Glutamatergic neuron (in vitro differentiated cells): ENCODE measurements around the gene SNTB2. TPM values are rescaled to one million over a fixed set of nuclear protein-coding genes. Genes with fewer than 3 reads are reported as not detected.
A peak's percentile ranks its signal among the peaks of the same experiment; 100 is the strongest.

Experiments used
- DNase-seq: peaks from one replicate; pipeline ENCODE4 v3.0.0; 2022
- H3K27ac Mint-ChIP-seq: one replicate; pipeline ENCODE4 v1.8.0; 2020; ENCODE audit warnings: mild to moderate bottlenecking, mixed read lengths, inconsistent platforms; ENCODE audit not compliant: unreplicated experiment
- H3K27me3 Mint-ChIP-seq: one replicate; pipeline ENCODE4 v1.8.0; 2020; ENCODE audit warnings: mild to moderate bottlenecking, moderate library complexity, mixed read lengths, inconsistent platforms; ENCODE audit not compliant: unreplicated experiment
- H3K36me3 Mint-ChIP-seq: one replicate; pipeline ENCODE4 v1.8.0; 2020; ENCODE audit warnings: mild to moderate bottlenecking, mixed read lengths, inconsistent platforms; ENCODE audit not compliant: unreplicated experiment
- H3K4me1 Mint-ChIP-seq: one replicate; pipeline ENCODE4 v1.8.0; 2020; ENCODE audit warnings: mild to moderate bottlenecking, low read depth, mixed read lengths, inconsistent platforms; ENCODE audit not compliant: unreplicated experiment
- H3K4me3 Mint-ChIP-seq: one replicate; pipeline ENCODE4 v1.8.0; 2020; ENCODE audit warnings: mild to moderate bottlenecking, mixed read lengths, inconsistent platforms; ENCODE audit not compliant: unreplicated experiment
- H3K9me3 Mint-ChIP-seq: one replicate; pipeline ENCODE4 v1.8.0; 2020; ENCODE audit warnings: mild to moderate bottlenecking, moderate library complexity, mixed read lengths, inconsistent platforms; ENCODE audit not compliant: unreplicated experiment
- total RNA-seq: library from RNA; stranded (reverse); fragmentation: NEBNext Ultra II Directional; extraction: Animal tissue kit (Norgen Biotek cat#: 25700); gene quantifications from one replicate; pipeline ENCODE4 v1.2.1, GENCODE V29; 2021; ENCODE audit not compliant: unreplicated experiment
- TF ChIP-seq, protein P1 (sequence below): fragments of 200-600 bp; sonication (generic); IDR thresholded peaks from one replicate; pipeline ENCODE4 v1.5.0; 2021; ENCODE audit not compliant: partially characterized antibody, unreplicated experiment

Gene SNTB2
- total RNA-seq, 1 donor from 2014 or later: 26.8 TPM

DNA sequence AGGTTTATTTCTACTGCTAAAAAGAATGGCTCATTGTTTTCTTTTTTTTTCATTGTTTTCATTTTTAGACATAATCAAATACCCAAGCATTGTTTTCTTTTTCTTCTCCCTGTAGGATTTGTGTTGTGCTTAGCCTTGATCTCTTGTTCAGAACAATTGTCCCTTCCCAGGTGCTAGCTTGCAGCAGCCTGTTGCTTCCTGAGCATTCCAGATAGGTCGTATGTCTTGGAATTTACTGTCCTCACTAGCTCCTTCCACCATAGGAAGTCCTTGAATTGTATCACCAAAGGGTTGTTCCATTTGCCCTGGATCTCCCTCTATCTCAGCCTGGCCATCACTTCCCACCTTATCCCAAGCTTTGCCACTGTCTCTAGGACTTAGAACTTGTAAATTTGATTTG lies 114.2 kb downstream of the SNTB2 start:
- no peak overlapping the region for H3K4me3 Mint-ChIP-seq
- H3K27me3 Mint-ChIP-seq: peaks cover 1% of the 10 kb centered on the region
- H3K9me3 Mint-ChIP-seq: peaks cover 2% of the 10 kb centered on the region
- H3K27ac Mint-ChIP-seq: no peak overlapping the region
- no peak for DNase-seq
- no peaks in the 10 kb centered on the region for H3K36me3 Mint-ChIP-seq
- TF ChIP-seq, protein P1, sequence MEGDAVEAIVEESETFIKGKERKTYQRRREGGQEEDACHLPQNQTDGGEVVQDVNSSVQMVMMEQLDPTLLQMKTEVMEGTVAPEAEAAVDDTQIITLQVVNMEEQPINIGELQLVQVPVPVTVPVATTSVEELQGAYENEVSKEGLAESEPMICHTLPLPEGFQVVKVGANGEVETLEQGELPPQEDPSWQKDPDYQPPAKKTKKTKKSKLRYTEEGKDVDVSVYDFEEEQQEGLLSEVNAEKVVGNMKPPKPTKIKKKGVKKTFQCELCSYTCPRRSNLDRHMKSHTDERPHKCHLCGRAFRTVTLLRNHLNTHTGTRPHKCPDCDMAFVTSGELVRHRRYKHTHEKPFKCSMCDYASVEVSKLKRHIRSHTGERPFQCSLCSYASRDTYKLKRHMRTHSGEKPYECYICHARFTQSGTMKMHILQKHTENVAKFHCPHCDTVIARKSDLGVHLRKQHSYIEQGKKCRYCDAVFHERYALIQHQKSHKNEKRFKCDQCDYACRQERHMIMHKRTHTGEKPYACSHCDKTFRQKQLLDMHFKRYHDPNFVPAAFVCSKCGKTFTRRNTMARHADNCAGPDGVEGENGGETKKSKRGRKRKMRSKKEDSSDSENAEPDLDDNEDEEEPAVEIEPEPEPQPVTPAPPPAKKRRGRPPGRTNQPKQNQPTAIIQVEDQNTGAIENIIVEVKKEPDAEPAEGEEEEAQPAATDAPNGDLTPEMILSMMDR: no peak
- no peaks in the 10 kb centered on the region for H3K4me1 Mint-ChIP-seq

DNA sequence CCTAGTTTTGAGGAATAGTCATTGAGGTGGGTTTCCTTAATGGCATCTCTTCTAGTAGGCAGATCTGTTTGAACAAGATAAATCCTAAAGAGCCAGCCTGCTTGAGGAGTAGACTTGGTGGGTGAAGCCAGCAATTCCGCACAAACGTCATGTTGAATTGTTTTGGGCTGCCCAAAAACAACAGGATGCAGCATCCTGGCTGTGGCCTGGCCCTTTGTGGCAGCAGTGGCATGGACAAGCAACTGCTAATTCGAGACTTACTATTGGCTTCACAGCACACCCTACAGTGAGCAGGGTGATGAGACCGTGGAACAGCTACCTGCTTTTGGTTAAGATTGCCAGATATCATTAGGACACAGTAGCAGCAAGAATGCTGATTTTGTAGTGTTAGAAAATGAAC lies 114.9 kb downstream of the SNTB2 start:
- H3K27ac Mint-ChIP-seq: no peak overlapping the region
- no peaks in the 10 kb centered on the region for H3K4me1 Mint-ChIP-seq
- no peak overlapping the region for H3K4me3 Mint-ChIP-seq
- H3K9me3 Mint-ChIP-seq: peaks cover 2% of the 10 kb centered on the region
- no peaks in the 10 kb centered on the region for H3K36me3 Mint-ChIP-seq
- no peaks in the 10 kb centered on the region for H3K27me3 Mint-ChIP-seq
- DNase-seq: no peak
- TF ChIP-seq, protein P1: no peak

DNA sequence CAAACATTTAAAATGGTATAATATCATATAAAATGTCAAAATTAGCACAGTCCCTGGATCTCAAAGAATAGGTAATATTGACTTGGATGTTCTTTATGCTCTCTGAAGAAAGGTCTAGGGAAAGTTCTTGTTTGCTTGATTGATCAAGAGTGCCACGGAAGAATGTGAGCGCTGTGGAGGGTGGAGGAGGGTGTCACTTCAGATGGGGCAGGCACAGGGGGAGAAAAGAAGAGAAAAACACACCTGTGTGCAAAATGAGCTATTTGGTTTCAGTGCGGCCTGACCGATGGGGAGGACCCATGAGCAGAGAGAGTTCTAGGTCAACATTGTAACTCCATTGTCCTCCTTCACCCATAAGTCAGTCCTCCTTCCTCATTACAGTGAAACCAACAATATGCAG lies 115.3 kb downstream of the SNTB2 start:
- TF ChIP-seq, protein P1: no peak
- Mint-ChIP-seq H3K27me3 (no peaks in the 10 kb centered on the region), H3K4me3 (peak overlapping the region; percentile 20), H3K36me3 (no peaks in the 10 kb centered on the region), H3K9me3 (peaks cover 2% of the 10 kb centered on the region), H3K4me1 (no peaks in the 10 kb centered on the region), H3K27ac (no peak overlapping the region)
- no peak for DNase-seq

DNA sequence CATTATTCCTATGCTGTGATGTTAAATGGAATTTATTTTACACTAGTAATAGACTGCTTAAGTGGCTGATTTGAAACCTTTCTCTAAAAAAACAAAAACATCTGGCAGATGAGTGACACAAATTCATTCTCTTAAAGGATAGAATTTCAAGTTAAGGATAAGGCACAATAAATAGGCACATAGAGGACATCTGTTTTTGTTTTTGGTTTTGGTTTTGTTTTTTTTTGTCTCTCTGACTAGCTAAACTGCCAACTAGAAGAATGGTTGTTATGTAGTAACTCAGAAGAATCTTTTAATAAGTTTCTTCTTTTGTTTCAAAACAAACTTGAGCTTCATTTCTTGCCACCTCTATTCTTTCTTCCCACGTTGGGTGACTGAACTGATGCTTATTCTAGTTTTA lies 119.1 kb downstream of the SNTB2 start:
- no peak for DNase-seq

DNA sequence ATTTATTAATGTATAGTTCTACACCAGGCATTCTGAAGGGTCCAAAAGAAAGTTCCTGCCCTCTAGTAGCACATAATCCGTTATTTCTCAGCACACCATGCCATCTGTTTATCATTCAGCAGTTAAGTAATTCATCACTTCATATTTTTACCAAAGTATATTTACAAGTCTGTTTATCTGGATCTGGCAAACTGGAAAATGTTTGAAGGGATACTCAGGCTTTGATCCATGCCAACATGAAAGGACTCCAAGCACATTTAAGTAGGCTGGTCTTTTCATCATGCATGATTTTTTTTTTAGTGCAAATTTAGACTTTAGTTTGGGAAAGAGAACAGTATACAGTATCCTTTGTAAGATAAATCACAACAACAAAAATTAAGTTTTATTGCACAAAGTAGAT lies 120.1 kb downstream of the SNTB2 start:
- DNase-seq: no peak
- Mint-ChIP-seq H3K4me1 (peaks cover 4% of the 10 kb centered on the region), H3K27ac (no peak overlapping the region), H3K4me3 (no peak overlapping the region), H3K27me3 (peaks cover 10% of the 10 kb centered on the region), H3K9me3 (peaks cover 7% of the 10 kb centered on the region), H3K36me3 (no peaks in the 10 kb centered on the region)
- TF ChIP-seq, protein P1: no peak

More for the DNA sequence above, 119.1 kb downstream of the SNTB2 start:
- H3K27ac Mint-ChIP-seq: no peak overlapping the region
- peaks cover 4% of the 10 kb centered on the region for H3K4me1 Mint-ChIP-seq
- peaks cover 3% of the 10 kb centered on the region for H3K9me3 Mint-ChIP-seq
- TF ChIP-seq, protein P1: no peak
- H3K4me3 Mint-ChIP-seq: no peak overlapping the region
- no peaks in the 10 kb centered on the region for H3K36me3 Mint-ChIP-seq
- H3K27me3 Mint-ChIP-seq: peaks cover 6% of the 10 kb centered on the region
